PC-9 (cell line): ENCODE measurements around the gene TSPAN32.

Source experiments
- CTCF ChIP-seq: fragments of 200-600 bp; sonication (generic); conservative IDR thresholded peaks from 2 replicates; pipeline ENCODE4 v1.6.1; 2017; ENCODE audit warnings: mixed run types, antibody characterized with exemption, mild to moderate bottlenecking, moderate library complexity
- EZH2 ChIP-seq: fragments of 200-600 bp; sonication (generic); IDR thresholded peaks from 2 replicates; pipeline ENCODE4 v1.8.0; 2017; ENCODE audit warnings: antibody characterized with exemption, low read depth

GRCh38 chr11:2363577-2364370 is 62.0 kb downstream of the TSPAN32 start:
- TF ChIP-seq CTCF: no peak
- TF ChIP-seq EZH2: no peak
